Measurements from ENCODE around the gene IL36B. TPM values are rescaled to one million over a fixed set of nuclear protein-coding genes. Genes with fewer than 3 reads are reported as not detected.

The IL36B gene
- total RNA-seq, 1 experiment from 2014 or later, result not detected

DNA sequence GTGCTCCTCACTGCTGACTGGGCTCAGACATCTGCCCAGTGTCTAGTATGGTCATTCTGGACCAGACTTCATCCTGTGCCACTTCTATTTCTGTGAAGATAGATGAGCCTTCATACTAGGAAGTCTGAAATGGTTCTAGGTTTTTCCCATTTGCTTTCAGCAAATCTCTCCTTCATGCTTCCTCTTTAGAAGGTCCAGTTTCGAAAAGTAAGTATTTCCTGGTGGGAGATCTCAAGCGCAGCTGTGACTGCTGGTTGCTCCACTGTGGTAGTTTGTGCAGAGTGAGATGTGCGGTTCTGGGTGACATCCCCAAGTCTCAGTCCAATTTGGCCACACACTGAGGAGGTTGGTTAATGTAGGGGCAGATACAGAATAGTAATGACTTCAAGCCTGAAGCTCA, 14.4 kb downstream of the IL36B start:
- peaks cover 28% of the 10 kb centered on the region for H3K4me1 Mint-ChIP-seq (ENCODE audit: low read depth, unreplicated experiment)
- no peak overlapping the region for H3K27ac Mint-ChIP-seq (ENCODE audit: unreplicated experiment)
- TF ChIP-seq, protein P1, sequence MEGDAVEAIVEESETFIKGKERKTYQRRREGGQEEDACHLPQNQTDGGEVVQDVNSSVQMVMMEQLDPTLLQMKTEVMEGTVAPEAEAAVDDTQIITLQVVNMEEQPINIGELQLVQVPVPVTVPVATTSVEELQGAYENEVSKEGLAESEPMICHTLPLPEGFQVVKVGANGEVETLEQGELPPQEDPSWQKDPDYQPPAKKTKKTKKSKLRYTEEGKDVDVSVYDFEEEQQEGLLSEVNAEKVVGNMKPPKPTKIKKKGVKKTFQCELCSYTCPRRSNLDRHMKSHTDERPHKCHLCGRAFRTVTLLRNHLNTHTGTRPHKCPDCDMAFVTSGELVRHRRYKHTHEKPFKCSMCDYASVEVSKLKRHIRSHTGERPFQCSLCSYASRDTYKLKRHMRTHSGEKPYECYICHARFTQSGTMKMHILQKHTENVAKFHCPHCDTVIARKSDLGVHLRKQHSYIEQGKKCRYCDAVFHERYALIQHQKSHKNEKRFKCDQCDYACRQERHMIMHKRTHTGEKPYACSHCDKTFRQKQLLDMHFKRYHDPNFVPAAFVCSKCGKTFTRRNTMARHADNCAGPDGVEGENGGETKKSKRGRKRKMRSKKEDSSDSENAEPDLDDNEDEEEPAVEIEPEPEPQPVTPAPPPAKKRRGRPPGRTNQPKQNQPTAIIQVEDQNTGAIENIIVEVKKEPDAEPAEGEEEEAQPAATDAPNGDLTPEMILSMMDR (IDR thresholded peaks at IDR 0.05; ENCODE audit: unreplicated experiment), result no peak
- no peaks in the 10 kb centered on the region for H3K27me3 Mint-ChIP-seq (ENCODE audit: unreplicated experiment)
- DNase-seq, result no peak
- no TSS peak for BruUV-seq (replicated peaks)
- intact Hi-C loops (cut with micrococcal nuclease; ENCODE audit: unreplicated experiment), result no loop called here
- CTCF ChIA-PET, result no interaction called here
- no peaks in the 10 kb centered on the region for H3K36me3 Mint-ChIP-seq (ENCODE audit: insufficient read depth, unreplicated experiment)
- H3K4me3 Mint-ChIP-seq (ENCODE audit: low read depth, unreplicated experiment), result no peak overlapping the region
- no peaks in the 10 kb centered on the region for H3K9me3 Mint-ChIP-seq (ENCODE audit: low read depth, unreplicated experiment)

DNA sequence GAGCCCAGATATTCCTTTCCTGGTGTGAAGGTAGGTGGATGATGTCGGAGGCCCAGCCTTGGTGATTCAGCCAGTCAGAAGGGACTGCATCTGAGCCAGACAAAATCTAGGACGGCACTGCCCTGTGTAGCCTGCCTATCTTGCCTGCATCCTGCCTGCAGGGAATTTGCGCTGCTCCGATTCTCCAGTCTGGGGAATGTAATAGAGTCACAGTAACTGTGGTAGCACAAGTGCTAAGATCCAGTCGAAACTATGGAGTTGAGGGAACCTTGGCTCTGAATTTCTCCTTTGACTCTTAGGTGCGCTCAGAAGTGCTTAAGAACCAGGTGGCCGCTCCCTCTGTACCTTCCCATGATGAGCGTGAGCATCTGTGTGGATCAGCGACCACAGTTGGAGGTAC, 15.9 kb downstream of the IL36B start:
- no TSS peak for BruUV-seq (replicated peaks)

DNA sequence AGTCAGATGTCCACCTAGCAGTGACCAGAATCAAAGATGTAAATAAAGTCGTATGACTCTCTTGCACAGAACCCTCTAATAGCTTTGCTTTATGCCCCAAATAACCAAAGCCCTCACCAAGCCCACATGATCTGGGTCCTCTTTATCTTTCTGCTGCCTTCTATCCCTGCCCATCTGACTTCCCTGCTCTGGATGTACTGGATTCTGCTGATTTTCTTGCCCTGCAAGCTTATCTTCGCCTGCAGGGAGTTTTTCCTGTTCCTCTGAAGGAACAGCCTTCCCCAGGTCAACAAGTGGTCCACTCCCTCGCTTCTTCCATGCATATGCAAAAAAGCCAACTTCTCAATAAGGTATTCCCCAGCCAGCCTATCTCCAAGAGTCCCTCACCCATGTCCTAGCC, 18.7 kb downstream of the IL36B start:
- no peak for DNase-seq
- no TSS peak for BruUV-seq (replicated peaks)
- Mint-ChIP-seq H3K27me3 (ENCODE audit: unreplicated experiment) (peaks cover 37% of the 10 kb centered on the region), H3K9me3 (ENCODE audit: low read depth, unreplicated experiment) (no peaks in the 10 kb centered on the region), H3K4me3 (ENCODE audit: low read depth, unreplicated experiment) (no peak overlapping the region), H3K36me3 (ENCODE audit: insufficient read depth, unreplicated experiment) (no peaks in the 10 kb centered on the region), H3K4me1 (ENCODE audit: low read depth, unreplicated experiment) (peaks cover 9% of the 10 kb centered on the region), H3K27ac (ENCODE audit: unreplicated experiment) (no peak overlapping the region)
- TF ChIP-seq, protein P1 (IDR thresholded peaks at IDR 0.05; ENCODE audit: unreplicated experiment), result no peak
- CTCF ChIA-PET, result interaction anchor here (0.6 kb wide), 1 partner anchor 204 kb away, joined by 4 read pairs; no protein-coding TSS in a partner anchor
- intact Hi-C loops (cut with micrococcal nuclease; ENCODE audit: unreplicated experiment), result no loop called here

More for the DNA sequence above, 15.9 kb downstream of the IL36B start:
- Mint-ChIP-seq H3K4me1 (ENCODE audit: low read depth, unreplicated experiment) (peaks cover 28% of the 10 kb centered on the region), H3K9me3 (ENCODE audit: low read depth, unreplicated experiment) (no peaks in the 10 kb centered on the region), H3K4me3 (ENCODE audit: low read depth, unreplicated experiment) (no peak overlapping the region), H3K36me3 (ENCODE audit: insufficient read depth, unreplicated experiment) (no peaks in the 10 kb centered on the region), H3K27me3 (ENCODE audit: unreplicated experiment) (peaks cover 10% of the 10 kb centered on the region), H3K27ac (ENCODE audit: unreplicated experiment) (no peak overlapping the region)
- intact Hi-C loops (cut with micrococcal nuclease; ENCODE audit: unreplicated experiment), result no loop called here
- CTCF ChIA-PET, result no interaction called here
- DNase-seq, result no peak
- TF ChIP-seq, protein P1 (IDR thresholded peaks at IDR 0.05; ENCODE audit: unreplicated experiment), result no peak

DNA sequence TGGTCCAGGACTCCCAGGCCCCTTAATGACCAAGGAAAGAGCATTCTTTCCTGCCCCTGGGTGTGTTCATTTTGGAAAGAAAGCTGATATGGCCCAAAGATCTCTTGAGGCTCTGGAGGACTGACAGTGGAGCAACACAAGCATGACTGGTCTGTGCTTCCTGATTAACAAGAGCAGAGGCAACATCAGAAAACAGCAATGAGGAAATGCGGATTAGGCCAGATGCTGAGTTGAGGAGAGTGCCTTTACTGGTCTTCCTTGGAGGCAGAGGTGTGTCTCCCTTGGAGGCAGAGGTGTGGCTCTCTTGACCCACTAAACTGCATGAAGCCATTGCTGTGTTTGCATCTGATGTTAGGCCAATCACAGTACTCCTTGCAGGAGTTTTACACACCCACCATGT, 19.9 kb downstream of the IL36B start:
- CTCF ChIA-PET, result no interaction called here
- intact Hi-C loops (cut with micrococcal nuclease; ENCODE audit: unreplicated experiment), result no loop called here
- Mint-ChIP-seq H3K36me3 (ENCODE audit: insufficient read depth, unreplicated experiment) (no peaks in the 10 kb centered on the region), H3K9me3 (ENCODE audit: low read depth, unreplicated experiment) (no peaks in the 10 kb centered on the region), H3K4me3 (ENCODE audit: low read depth, unreplicated experiment) (no peak overlapping the region), H3K27ac (ENCODE audit: unreplicated experiment) (no peak overlapping the region), H3K4me1 (ENCODE audit: low read depth, unreplicated experiment) (no peaks in the 10 kb centered on the region), H3K27me3 (ENCODE audit: unreplicated experiment) (peaks cover 50% of the 10 kb centered on the region)
- TF ChIP-seq, protein P1 (IDR thresholded peaks at IDR 0.05; ENCODE audit: unreplicated experiment), result no peak
- BruUV-seq (replicated peaks), result no TSS peak
- no peak for DNase-seq
